Measurements from ENCODE around the gene PLCL1.

Gene PLCL1

GRCh38 chr2:197853549-197853948, 49.2 kb downstream of the PLCL1 start:
- peaks cover 22% of the 10 kb centered on the region for H3K4me1 Mint-ChIP-seq (ENCODE audit: low read depth)
- intact Hi-C loops (cut with micrococcal nuclease): no loop called here

GRCh38 chr2:197857476-197858107, 53.2 kb downstream of the PLCL1 start:
- no peak overlapping the region for H3K4me3 Mint-ChIP-seq
- no peaks in the 10 kb centered on the region for H3K27me3 Mint-ChIP-seq
- H3K4me1 Mint-ChIP-seq (ENCODE audit: low read depth): peaks cover 16% of the 10 kb centered on the region
- intact Hi-C loops (cut with micrococcal nuclease): no loop called here
- H3K27ac Mint-ChIP-seq: no peak overlapping the region
- no peaks in the 10 kb centered on the region for H3K36me3 Mint-ChIP-seq (ENCODE audit: low read depth)
- peaks cover 21% of the 10 kb centered on the region for H3K9me3 Mint-ChIP-seq

More at GRCh38 chr2:197853549-197853948, 49.2 kb downstream of the PLCL1 start:
- Mint-ChIP-seq H3K36me3 (ENCODE audit: low read depth) (no peaks in the 10 kb centered on the region), H3K27ac (no peak overlapping the region), H3K9me3 (peaks cover 11% of the 10 kb centered on the region), H3K4me3 (no peak overlapping the region), H3K27me3 (no peaks in the 10 kb centered on the region)

GRCh38 chr2:197858607-197859140, 54.3 kb downstream of the PLCL1 start:
- H3K27ac Mint-ChIP-seq: no peak overlapping the region
- H3K4me3 Mint-ChIP-seq: no peak overlapping the region
- peaks cover 21% of the 10 kb centered on the region for H3K9me3 Mint-ChIP-seq
- no peaks in the 10 kb centered on the region for H3K27me3 Mint-ChIP-seq
- H3K4me1 Mint-ChIP-seq (ENCODE audit: low read depth): peaks cover 17% of the 10 kb centered on the region
- H3K36me3 Mint-ChIP-seq (ENCODE audit: low read depth): no peaks in the 10 kb centered on the region
- intact Hi-C loops (cut with micrococcal nuclease): no loop called here

GRCh38 chr2:197862246-197862955, 58.0 kb downstream of the PLCL1 start:
- intact Hi-C loops (cut with micrococcal nuclease): no loop called here
- H3K27ac Mint-ChIP-seq: no peak overlapping the region
- no peak overlapping the region for H3K4me3 Mint-ChIP-seq
- peaks cover 18% of the 10 kb centered on the region for H3K9me3 Mint-ChIP-seq
- H3K4me1 Mint-ChIP-seq (ENCODE audit: low read depth): peaks cover 15% of the 10 kb centered on the region
- no peaks in the 10 kb centered on the region for H3K36me3 Mint-ChIP-seq (ENCODE audit: low read depth)
- H3K27me3 Mint-ChIP-seq: no peaks in the 10 kb centered on the region

GRCh38 chr2:197863744-197864143, 59.4 kb downstream of the PLCL1 start:
- no peak overlapping the region for H3K4me3 Mint-ChIP-seq
- peaks cover 7% of the 10 kb centered on the region for H3K4me1 Mint-ChIP-seq (ENCODE audit: low read depth)
- H3K27ac Mint-ChIP-seq: no peak overlapping the region
- H3K36me3 Mint-ChIP-seq (ENCODE audit: low read depth): no peaks in the 10 kb centered on the region
- no peaks in the 10 kb centered on the region for H3K27me3 Mint-ChIP-seq
- peaks cover 9% of the 10 kb centered on the region for H3K9me3 Mint-ChIP-seq
- intact Hi-C loops (cut with micrococcal nuclease): no loop called here

GRCh38 chr2:197866455-197866854, 62.1 kb downstream of the PLCL1 start:
- Mint-ChIP-seq H3K27me3 (no peaks in the 10 kb centered on the region), H3K4me1 (ENCODE audit: low read depth) (peaks cover 16% of the 10 kb centered on the region), H3K27ac (no peak overlapping the region), H3K4me3 (no peak overlapping the region), H3K9me3 (no peaks in the 10 kb centered on the region), H3K36me3 (ENCODE audit: low read depth) (no peaks in the 10 kb centered on the region)
- intact Hi-C loops (cut with micrococcal nuclease): no loop called here

- intact Hi-C loops (cut with micrococcal nuclease): no loop called here
- Mint-ChIP-seq H3K4me1 (ENCODE audit: low read depth) (peaks cover 16% of the 10 kb centered on the region), H3K9me3 (no peaks in the 10 kb centered on the region), H3K27me3 (no peaks in the 10 kb centered on the region), H3K36me3 (ENCODE audit: low read depth) (no peaks in the 10 kb centered on the region), H3K27ac (no peak overlapping the region), H3K4me3 (no peak overlapping the region)
These were observed 62.6 kb downstream of the PLCL1 start for GRCh38 chr2:197867033-197867432.

- Mint-ChIP-seq H3K4me1 (ENCODE audit: low read depth) (peaks cover 14% of the 10 kb centered on the region), H3K36me3 (ENCODE audit: low read depth) (no peaks in the 10 kb centered on the region), H3K27me3 (no peaks in the 10 kb centered on the region), H3K27ac (no peak overlapping the region), H3K4me3 (no peak overlapping the region), H3K9me3 (no peaks in the 10 kb centered on the region)
- intact Hi-C loops (cut with micrococcal nuclease): no loop called here
These were observed 63.2 kb downstream of the PLCL1 start for GRCh38 chr2:197867624-197868023.

- Mint-ChIP-seq H3K27ac (no peak overlapping the region), H3K4me1 (ENCODE audit: low read depth) (peaks cover 13% of the 10 kb centered on the region), H3K27me3 (no peaks in the 10 kb centered on the region), H3K36me3 (ENCODE audit: low read depth) (no peaks in the 10 kb centered on the region), H3K9me3 (no peaks in the 10 kb centered on the region), H3K4me3 (no peak overlapping the region)
- intact Hi-C loops (cut with micrococcal nuclease): no loop called here
These were observed 63.8 kb downstream of the PLCL1 start for GRCh38 chr2:197868206-197868605.

- no peaks in the 10 kb centered on the region for H3K27me3 Mint-ChIP-seq
- peaks cover 13% of the 10 kb centered on the region for H3K4me1 Mint-ChIP-seq (ENCODE audit: low read depth)
- H3K27ac Mint-ChIP-seq: no peak overlapping the region
- no peaks in the 10 kb centered on the region for H3K9me3 Mint-ChIP-seq
- no peak overlapping the region for H3K4me3 Mint-ChIP-seq
- H3K36me3 Mint-ChIP-seq (ENCODE audit: low read depth): no peaks in the 10 kb centered on the region
- intact Hi-C loops (cut with micrococcal nuclease): no loop called here
These were observed 64.6 kb downstream of the PLCL1 start for GRCh38 chr2:197869041-197869440.

GRCh38 chr2:197869501-197870111, 65.2 kb downstream of the PLCL1 start:
- Mint-ChIP-seq H3K4me1 (ENCODE audit: low read depth) (peaks cover 13% of the 10 kb centered on the region), H3K36me3 (ENCODE audit: low read depth) (no peaks in the 10 kb centered on the region), H3K4me3 (no peak overlapping the region), H3K9me3 (no peaks in the 10 kb centered on the region), H3K27me3 (no peaks in the 10 kb centered on the region), H3K27ac (no peak overlapping the region)
- intact Hi-C loops (cut with micrococcal nuclease): no loop called here

- no peak overlapping the region for H3K4me3 Mint-ChIP-seq
These were observed 65.7 kb downstream of the PLCL1 start for GRCh38 chr2:197870137-197870536.

GRCh38 chr2:197871780-197872456, 67.5 kb downstream of the PLCL1 start:
- H3K36me3 Mint-ChIP-seq (ENCODE audit: low read depth): no peaks in the 10 kb centered on the region
- H3K9me3 Mint-ChIP-seq: no peaks in the 10 kb centered on the region
- H3K4me3 Mint-ChIP-seq: no peak overlapping the region
- no peaks in the 10 kb centered on the region for H3K27me3 Mint-ChIP-seq
- intact Hi-C loops (cut with micrococcal nuclease): no loop called here
- no peak overlapping the region for H3K27ac Mint-ChIP-seq
- H3K4me1 Mint-ChIP-seq (ENCODE audit: low read depth): peaks cover 13% of the 10 kb centered on the region

More at GRCh38 chr2:197870137-197870536, 65.7 kb downstream of the PLCL1 start:
- H3K27ac Mint-ChIP-seq: no peak overlapping the region
- intact Hi-C loops (cut with micrococcal nuclease): no loop called here
- H3K4me1 Mint-ChIP-seq (ENCODE audit: low read depth): peaks cover 13% of the 10 kb centered on the region
- H3K36me3 Mint-ChIP-seq (ENCODE audit: low read depth): no peaks in the 10 kb centered on the region
- no peaks in the 10 kb centered on the region for H3K27me3 Mint-ChIP-seq
- no peaks in the 10 kb centered on the region for H3K9me3 Mint-ChIP-seq

GRCh38 chr2:197873293-197873701, 68.9 kb downstream of the PLCL1 start:
- intact Hi-C loops (cut with micrococcal nuclease): no loop called here
- Mint-ChIP-seq H3K4me3 (no peak overlapping the region), H3K36me3 (ENCODE audit: low read depth) (no peaks in the 10 kb centered on the region), H3K4me1 (ENCODE audit: low read depth) (peaks cover 13% of the 10 kb centered on the region), H3K9me3 (no peaks in the 10 kb centered on the region), H3K27ac (no peak overlapping the region), H3K27me3 (no peaks in the 10 kb centered on the region)

Measured in dendritic cell treated with granulocyte-macrophage colony-stimulating factor and Interleukin-4, amounts not matched to agents 40 ng/mL and 50 ng/mL, for 4 days (primary cell).